GM04503 (cell line): ENCODE results near the gene NRM.
A peak's percentile ranks its signal among the peaks of the same experiment; 100 is the strongest.
"Not testable (repeated sequence)": the region's sequence is repeated elsewhere in the genome, so short reads cannot be mapped to it uniquely, and the experiment has no call there.

ENCODE experiments used
- DNase-seq: peaks from one replicate; pipeline ENCODE4 v3.0.0-alpha.2; 2012; ENCODE audit warnings: low read depth

Gene NRM

DNA sequence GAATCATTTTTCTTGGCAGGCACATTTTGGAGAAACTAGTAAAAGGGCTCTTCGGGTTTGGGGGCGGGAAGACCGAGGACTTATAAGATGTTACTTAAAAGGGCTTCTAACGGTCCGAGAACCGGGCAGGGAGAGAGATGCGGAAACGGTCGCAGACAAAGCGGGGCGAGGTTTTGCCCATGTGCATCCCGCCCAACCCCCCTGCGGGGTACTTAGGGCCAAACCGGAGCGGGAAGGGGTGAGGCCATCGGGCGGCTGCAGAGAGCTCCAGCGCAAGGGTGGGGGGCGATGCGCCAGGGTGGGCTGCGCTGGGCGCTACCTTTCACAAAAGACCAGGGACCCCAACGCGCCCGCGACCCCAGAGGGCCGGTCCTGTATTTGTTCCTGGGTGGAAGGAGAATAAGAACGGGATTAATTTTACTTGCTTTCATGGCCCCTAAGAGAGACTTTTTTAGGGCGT lies 30.0 kb upstream of the NRM start:
- no peak for DNase-seq

DNA sequence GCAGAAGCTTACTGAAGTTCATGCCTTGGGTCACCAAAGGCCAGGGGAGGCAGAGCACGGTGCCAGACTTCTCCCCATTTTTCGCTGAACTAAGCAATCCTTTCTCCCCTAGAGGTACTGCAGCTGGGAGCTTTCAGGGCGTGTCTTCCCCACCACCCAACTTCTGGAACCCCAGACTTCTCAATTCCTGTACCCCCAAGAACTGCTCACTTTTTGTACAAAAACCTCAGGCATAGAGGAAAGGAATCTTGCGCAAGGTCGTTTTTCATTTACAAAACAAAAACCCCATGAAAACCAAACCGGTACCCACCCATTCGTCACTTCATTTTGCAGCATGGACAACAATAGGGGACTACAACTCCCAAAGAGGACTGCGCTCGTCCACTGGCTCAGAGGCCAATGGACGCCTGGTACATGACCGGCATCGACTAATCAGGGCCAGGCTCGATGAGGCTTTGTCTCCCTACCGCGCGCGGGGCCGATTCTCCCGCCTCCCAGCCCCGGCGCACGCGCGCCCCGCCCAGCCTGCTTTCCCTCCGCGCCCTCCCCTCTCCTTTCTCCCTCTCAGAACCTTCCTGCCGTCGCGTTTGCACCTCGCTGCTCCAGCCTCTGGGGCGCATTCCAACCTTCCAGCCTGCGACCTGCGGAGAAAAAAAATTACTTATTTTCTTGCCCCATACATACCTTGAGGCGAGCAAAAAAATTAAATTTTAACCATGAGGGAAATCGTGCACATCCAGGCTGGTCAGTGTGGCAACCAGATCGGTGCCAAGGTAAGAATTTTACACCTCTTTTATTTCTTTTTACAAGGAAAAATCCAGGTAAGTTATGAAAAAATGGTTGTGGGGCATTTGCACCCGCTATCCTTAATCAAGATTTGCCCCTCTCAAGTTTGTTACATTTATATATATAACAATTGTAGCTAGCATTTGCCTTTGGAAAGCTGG lies 29.3 kb upstream of the NRM start, which contains the start of gene TUBB:
TUBB (plus strand) TSS at position 562 of the 947 bp plus-strand sequence; CDS start at position 717, 155 bp downstream.
- DNase-seq: peak; percentile 86

DNA sequence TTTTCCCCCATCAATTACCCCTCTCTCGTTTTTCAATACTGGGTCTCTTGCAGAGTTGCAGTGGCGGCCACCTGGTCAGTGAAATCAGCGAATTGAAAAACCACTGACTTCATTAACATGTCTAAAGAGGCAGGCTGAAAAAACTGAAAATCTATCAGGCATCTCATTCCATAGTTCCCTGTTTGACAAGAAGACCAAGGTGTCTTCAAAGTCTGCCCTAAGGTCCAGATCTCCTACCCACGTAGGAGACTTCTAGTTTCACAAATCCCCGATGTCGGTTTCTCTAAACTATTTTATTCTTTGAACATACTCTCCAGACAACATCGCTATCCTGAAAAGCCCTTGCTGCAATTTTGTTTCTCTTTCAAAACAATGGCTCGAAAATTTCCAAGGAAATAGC lies 28.6 kb upstream of the NRM start:
- DNase-seq: no peak

DNA sequence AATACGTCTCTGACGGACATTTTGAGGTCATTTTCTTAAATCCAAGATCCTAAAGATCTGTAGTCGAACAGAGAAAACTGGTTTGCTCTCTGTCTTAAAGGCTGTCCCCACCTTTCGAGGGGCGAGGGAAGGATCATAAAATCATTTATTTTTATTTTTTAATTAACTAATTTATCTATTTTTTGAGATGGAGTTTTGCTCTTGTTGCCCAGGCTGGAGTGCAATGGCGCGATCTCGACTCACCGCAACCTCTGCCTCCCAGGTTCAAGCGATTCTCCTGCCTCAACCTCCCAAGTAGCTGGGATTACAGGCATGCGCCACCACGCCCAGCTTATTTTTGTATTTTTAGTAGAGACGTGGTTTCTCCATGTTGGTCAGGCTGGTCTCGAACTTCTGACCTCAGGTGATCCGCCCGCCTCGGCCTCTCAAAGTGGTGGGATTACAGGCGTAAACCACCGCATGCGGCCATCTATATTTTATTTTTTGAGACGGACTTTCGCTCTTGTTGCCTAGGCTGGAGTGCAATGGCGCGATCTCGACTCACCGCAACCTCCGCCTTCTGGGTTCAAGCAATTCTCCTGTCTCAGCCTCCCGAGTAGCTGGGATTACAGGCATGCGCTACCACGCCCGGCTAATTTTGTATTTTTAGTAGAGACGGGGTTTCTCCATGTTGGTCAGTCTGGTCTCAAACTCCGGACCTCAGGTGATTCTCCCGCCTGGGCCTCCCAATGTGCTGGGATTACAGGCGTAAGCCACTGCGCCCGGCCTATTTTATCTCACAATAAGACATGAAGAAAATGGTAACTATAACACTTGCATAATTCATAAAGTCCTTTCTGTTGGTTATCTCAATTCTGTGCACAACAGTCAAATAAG lies 27.3 kb upstream of the NRM start:
- not testable (repeated sequence) for DNase-seq

DNA sequence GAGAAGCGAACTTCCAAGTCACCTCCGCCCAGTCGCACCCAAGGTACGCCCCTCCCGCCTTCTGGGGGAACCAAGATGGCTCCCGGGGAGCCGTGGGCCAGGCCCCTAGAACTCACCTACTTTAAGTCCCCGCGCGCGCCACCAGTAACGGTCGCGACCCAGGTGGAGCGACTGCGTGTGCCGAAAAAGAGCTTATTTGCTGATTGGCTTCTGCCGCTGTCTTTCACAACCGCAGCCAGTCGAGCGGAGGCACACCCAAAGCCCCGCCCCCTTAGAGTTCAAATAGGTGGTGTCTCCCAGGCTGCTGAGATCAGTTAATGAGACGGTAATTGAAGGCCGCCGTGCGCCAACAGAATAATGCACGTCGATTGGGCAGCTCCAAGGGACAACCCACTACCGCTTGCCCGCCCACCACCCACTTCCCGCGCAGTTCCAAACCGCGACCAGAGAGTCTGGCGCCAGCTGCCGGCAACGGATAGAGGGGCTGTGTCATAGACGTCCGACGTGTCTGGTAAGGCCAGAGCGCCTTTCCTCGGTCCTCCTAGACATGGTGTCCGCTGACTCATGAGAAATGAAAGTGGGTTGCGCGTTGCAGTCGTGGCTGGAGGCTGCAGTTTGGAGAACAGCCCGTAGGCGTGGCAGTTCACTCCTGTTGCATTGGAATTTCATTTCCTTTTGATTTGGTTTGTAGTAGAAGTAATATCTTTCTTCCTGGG lies 26.5 kb upstream of the NRM start, which contains the start of gene MDC1:
MDC1 (minus strand) TSS at position 153 of the 716 bp plus-strand sequence. CDS start 2,106 bp downstream, outside the sequence.
- DNase-seq: peak; percentile 99

DNA sequence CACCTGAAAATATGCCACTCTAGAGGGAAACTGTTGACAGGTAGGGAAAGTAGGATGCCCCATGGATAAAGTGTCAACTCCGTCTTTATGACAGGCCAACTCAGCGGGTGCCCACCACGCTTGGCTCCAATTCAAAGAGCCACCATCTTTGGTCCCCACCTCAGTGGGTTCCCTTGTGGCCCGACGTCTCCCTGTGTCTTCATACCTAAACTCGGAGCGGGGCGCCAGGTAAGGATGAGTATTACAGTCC lies 26.0 kb upstream of the NRM start:
- no peak for DNase-seq

DNA sequence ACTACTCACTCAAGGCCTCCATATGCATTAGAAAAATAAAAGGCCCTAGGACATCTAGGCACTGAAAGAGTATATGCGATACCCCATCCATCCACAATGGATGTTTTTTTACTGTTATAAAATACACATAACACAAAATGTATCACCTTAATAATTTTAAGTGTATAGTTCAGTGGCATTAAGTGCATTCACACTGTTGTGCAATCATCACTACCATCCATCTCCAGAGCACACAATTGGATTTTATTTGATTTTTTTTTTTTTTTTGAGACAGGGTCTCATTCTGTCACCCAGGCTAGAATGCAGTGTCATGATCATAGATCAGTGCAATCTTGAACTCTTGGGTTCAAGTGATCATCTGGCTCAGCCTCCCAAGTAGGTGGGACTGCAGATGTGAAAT lies 23.5 kb upstream of the NRM start:
- DNase-seq: no peak

DNA sequence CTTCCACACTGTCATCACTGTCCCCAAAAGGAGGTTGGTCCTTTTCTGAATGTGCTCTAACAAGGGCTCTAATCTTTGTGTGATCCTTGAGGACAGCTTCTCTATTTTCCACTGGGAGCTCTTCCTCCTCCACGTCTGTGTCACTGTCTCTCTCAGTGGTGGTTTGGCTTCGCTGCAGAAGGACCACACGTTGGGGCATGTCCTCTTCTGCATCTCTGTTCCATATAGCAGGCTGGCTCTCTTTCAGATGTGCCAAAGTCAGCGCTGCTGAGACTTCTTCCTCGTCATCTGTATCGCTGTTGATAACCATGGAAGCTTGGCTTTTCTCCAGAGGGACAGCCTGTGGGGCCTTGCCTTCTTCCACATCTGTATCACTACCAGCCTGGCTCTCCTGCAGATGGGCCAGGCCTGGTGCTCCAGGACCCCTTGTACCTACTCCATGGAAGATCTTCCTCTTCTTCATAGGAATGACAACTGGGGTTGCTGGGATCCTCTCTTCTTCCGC lies 21.7 kb upstream of the NRM start:
- no peak for DNase-seq

DNA sequence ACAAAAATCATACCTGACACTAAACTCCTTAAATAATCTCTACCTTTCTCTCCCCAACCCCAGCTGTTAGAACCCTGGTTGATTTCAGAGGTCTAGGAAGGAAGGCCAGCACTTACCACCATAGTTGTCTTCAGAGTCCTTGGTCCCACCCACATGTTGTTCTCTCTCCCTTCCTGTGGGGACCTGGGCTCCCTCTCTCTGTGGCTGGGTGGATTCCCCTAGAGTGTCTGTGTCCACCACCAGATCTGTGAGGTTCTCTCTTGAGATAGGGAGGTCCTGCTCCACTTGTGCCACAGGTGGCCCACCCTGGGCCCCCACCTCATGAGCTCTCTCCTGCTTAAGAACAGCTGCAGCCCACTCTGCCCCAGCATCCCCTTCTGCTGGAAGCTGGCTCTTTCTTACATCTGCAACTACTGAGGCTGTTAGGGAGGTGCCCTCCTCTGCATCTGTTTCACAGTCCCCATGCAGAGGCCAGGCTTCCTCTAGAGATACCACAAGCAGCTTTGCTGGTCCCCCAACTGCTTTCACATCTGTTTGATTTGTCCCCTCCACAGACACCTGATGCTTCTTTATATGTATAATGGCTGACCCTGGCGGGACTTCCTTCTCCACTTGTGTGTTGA lies 21.1 kb upstream of the NRM start:
- DNase-seq: no peak

DNA sequence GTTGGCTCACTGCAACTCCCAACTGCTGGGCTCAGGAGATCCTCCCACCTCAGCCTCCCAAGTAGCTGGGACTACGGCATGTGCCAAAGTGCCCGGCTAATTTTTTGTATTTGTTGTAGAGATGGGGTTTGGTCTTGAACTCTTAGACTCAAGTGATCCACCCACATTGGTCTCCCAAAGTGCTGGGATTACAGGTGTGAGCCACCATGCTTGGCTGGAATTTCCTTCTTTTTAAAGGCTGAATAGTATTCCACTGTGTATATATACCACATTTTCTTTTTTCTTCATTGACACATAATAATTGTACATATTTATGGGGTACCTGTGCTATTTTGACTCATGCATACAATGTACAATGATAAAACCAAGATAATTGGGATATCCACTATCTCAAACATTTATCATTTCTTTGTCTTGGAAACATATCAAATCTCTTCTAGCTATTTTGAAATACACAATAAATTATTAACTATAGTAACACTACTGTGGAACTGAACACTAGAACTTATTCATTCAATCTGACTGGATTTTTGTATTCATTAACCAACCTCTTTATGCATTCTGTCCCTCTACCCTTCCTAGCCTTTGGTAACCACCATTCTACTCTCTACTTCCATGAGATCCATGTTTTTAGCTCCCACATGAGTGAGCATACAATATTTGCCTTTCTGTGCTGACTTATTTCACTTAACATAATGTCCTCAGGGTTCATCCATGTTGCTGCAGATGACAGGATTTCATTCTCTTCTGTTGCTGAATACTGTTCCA lies 18.5 kb upstream of the NRM start:
- DNase-seq: no peak

DNA sequence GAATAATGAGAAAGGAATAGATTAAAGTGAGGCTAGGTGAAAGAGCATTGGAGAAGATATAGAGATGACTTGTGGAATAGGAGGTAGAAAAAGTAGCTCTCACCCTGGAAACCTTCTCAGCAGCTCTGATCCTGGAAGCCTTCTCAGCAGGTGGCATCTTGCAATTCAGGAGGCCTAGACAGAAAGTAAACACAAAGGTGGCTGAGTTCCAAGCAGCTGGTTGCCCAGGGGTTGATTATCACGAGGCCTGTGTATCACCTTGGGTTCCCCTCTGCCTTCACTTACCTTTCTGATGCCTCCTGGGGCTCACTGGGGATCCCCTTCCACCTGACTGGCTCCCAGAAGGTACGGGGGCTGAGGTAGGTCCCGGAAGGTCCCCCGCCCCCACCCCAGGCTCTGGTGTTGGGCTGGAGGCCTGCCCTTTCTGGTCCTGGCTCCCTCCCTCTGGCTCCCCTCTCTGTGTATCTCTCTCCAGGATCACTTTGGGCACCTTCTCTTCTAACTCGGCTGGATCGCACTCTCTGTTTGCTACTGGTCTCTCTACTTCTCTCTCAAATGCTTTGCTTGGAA lies 16.6 kb upstream of the NRM start:
- no peak for DNase-seq

DNA sequence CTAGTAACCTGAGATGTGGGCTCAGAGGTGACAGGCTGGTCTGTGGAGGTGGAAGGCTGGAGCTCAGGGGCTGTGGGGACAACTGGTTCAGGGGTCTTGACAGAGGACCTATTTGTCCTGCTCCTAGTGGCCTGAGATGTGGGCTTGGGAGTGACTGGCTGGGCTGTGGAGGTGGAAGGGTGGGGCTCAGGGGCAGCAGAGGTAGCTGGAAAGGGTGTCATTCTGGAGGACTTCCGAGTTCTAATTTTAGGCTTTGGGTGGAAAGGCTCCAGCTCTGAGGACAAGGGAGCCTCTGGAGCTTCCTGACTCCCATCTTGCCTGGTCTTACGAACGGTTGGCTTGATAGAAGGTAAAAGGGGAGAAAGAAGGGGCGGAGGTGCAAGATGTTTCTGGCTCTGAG lies 14.8 kb upstream of the NRM start:
- DNase-seq: no peak

DNA sequence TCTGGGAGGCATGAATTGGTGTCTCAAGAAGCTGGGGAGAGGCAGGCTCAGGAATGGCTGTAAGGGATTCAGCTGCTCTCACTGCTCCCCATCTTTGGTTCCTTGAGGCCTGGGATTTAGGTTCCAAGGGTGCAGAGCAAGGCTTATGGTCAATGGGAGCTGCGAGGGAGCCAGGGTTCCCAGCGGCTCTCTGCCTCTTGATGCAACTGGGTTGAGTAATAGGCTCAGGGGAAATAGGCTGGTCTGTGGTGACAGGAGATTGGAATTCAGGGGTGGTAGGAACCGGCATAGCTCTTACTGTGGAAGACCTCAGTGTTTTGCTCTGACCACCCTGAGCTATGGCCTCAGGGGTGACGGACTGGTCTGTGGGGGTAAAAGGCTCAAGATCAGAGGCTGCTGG lies 13.0 kb upstream of the NRM start:
- DNase-seq: no peak

DNA sequence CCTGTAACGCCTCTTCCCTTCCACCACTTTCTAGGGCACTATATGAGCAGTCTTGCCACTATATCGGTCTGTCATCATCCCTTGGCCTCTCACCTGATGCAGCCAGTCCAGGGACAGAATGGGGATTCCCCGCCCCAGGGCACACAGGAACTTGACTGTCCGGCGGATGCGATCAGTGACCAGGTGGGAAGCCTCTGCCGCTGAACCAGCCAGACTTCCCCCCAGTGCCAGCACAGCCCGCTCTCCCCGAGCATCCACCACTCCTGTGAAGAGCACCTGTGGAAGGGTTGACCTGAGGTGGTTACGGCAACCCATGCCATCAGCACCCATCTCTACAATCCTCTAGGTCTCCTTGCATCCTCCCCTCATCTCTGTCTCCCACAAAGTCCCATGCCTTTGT lies 12.2 kb upstream of the NRM start:
- no peak for DNase-seq

DNA sequence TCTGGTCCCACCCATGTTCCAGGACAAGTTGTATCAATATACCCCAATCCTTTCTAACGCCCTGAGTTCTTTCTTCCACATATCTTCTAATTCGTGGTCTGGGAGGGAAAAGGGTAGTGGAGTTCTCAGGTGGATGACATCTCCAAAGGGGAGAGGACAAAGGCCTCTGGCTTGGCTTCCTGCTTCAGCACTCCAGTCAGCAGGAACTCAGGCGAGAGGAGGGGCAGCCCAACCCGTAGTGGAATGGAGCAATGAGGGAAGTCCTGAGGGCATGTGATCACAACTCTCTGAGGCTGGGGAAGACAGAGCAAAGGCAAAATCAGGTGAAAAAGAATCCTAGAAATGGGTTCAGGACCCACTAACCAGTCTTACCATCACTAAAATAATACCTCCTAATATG lies 9.6 kb upstream of the NRM start:
- no peak for DNase-seq

DNA sequence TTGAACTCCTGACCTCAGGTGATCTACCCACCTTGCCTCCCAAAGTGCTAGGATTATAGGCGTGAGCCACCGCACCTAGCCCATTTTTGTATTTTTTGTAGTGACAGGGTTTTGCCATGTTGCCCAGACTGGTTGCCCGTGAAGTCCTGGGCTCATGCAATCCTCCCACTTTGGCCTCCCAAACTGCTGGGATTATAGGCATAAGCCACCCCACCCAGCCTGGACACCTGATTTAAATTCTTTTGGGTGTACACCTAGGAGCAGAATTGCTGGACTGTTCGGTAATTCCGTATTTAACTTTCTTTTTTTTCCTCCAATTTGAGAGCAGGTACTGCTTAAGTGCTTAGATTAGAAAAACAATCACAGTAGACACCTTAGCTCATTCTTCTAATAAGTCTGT lies 5.6 kb upstream of the NRM start:
- DNase-seq: no peak

DNA sequence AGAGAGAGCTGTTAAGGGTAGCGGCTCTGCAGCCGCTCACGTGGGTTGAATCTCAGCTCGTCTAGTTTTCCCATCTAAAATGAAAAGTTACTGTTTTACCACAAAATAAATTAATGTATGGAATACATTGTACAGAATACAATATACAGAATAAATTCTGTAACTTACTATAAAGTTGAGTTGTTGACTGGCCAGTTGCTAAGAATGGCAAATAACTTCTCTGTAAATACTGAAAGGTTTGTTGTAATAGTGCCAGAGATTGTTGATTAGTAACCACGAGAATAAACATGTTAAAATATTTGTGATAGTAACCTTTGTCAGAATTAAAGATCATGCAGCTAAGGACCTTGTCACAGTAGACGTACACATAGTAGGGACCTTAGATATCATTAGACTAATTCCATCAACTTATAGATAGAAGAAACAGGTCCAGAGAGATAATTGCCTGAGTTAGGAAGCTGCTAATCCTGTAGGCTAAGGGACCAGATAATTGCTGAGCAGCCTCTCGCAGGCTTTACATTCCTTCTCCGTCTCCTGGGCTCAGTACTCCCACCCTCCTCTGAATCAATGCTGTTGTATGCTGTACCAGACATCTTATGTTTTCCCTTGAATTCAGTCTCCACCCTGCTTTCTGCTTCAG lies 544 bp upstream of the NRM start:
- DNase-seq: no peak

DNA sequence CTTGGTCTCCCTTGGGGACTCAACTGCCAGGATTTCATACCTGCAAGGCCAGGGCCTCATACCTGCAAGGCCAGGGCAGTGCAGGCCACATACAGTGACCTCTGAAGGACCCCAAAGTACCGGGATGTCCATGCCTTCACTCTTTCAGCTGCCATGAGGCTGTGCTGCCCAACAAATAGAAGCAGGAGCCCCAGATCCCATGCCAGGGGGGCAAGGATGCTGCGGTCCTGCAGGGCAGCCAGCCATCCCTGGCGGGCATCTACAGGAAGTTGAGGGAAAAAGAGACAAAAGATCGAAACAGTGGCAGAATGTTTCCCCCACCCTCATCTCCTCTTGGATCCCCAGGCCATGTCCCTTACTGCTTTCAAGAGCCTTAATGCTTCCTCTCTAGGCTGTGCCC lies 799 bp downstream of the NRM start:
- DNase-seq: no peak

DNA sequence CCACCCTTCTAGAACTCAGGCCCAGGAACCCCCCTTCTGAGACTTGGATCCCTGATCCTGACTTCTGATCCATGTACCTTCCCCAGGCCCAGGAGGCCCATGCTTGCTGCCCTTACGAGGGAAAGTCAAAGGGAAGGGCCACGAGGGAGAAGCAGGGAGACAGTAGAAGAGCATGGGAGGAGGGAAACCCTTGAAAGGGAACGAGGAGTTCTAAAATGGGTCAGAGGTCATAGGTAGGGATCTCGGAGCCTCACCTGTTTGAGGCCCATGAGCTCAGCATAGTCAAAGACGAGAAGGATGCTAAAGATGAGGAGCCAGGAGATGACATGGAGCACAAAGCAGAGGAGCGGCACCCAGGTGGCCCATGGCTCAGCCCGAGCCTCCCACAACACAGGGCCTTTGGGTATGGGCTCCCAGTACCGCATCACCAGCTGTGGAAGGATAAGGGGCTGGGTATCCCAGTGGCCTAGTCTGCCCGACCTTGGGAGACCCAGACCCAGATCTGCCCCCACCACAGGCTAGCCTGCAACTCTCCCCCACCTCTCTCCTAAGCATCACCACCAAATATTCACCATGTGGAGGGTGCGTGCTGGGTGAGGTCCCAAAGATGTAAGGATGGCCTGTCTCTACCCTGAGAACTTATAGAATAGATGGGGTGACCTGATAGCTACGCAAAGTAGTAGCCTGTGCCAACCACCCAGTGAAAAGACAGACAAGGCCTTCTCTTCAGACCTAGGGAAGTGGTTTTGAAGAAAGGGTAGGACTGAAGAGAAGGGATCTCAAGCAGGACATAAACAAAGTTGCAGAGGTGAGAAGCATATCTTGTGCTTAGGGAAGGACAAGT lies 1.5 kb downstream of the NRM start:
- DNase-seq: no peak
